CD14-positive monocyte (primary cell): ENCODE data around the gene RNU6-8. TPM values are rescaled to one million over a fixed set of nuclear protein-coding genes. Genes with fewer than 3 reads are reported as not detected.

Experiments used
- DNase-seq, 3 donors: peaks; one replicate each; pipeline ENCODE4 v3.0.0-alpha.2; 2011 to 2022
- H2AFZ ChIP-seq: 2 replicates; pipeline ENCODE4 v1.6.0; 2012; ENCODE audit warnings: mild to moderate bottlenecking, low read depth, low read length, inconsistent platforms; ENCODE audit not compliant: insufficient read depth, poor library complexity, severe bottlenecking
- H3K27ac ChIP-seq, 2 donors: 1 replicate in 1 of 2; 2 replicates in 1 of 2; pipeline ENCODE4 v1.5.1; 2012 to 2013; ENCODE audit warnings: low read length in 2 of 2, control low read depth in 1 of 2, inconsistent platforms in 1 of 2, low read depth in 1 of 2, mild to moderate bottlenecking in 1 of 2
- H3K27me3 ChIP-seq, 2 donors: one replicate each; pipeline versions ENCODE4 v1.6.0 to v1.6.1; 2011 to 2013; ENCODE audit warnings: low read length in 2 of 2; ENCODE audit not compliant: control insufficient read depth in 2 of 2, insufficient read depth in 2 of 2
- H3K36me3 ChIP-seq, 2 donors: replicated peaks in 1 of 2; 1 replicate in 1 of 2; 2 replicates in 1 of 2; pipeline versions ENCODE4 v1.5.1 to v1.6.1; 2012 to 2013; ENCODE audit warnings: low read length in 2 of 2, control low read depth in 1 of 2, inconsistent platforms in 1 of 2, mild to moderate bottlenecking in 1 of 2; ENCODE audit not compliant: insufficient read depth in 2 of 2, control insufficient read depth in 1 of 2
- H3K4me1 ChIP-seq, 2 donors: 1 replicate in 1 of 2; 2 replicates in 1 of 2; pipeline versions ENCODE4 v1.5.1 to v1.6.1; 2012 to 2013; ENCODE audit warnings: low read length in 2 of 2, control low read depth in 1 of 2, inconsistent platforms in 1 of 2, mild to moderate bottlenecking in 1 of 2, moderate library complexity in 1 of 2; ENCODE audit not compliant: insufficient read depth in 2 of 2, control insufficient read depth in 1 of 2
- H3K4me2 ChIP-seq: replicated peaks from 2 replicates; pipeline ENCODE3; 2012; ENCODE audit warnings: low read length, moderate library complexity, mild to moderate bottlenecking; ENCODE audit not compliant: poor library complexity, severe bottlenecking; ENCODE audit errors: extremely low read depth
- H3K4me3 ChIP-seq, 3 experiments: fragments of 200-600 bp in 1 of 3; sonication (generic) in 1 of 3; replicated peaks in 1 of 3; 1 replicate in 2 of 3; 2 replicates in 1 of 3; pipeline ENCODE4 v1.5.1; 2011 to 2013; ENCODE audit warnings: low read length in 3 of 3, mild to moderate bottlenecking in 3 of 3, control low read depth in 2 of 3, low read depth in 2 of 3, inconsistent platforms in 1 of 3, moderate library complexity in 1 of 3
- H3K79me2 ChIP-seq: 2 replicates; pipeline ENCODE4 v1.6.0; 2012; ENCODE audit warnings: mild to moderate bottlenecking, control low read depth, inconsistent platforms, low read length, moderate library complexity; ENCODE audit not compliant: insufficient read depth
- H3K9ac ChIP-seq: 2 replicates; pipeline ENCODE4 v1.6.0; 2017; ENCODE audit warnings: low read length, mild to moderate bottlenecking; ENCODE audit not compliant: insufficient read depth, poor library complexity, severe bottlenecking
- H3K9me3 ChIP-seq, 2 donors: replicated peaks in 1 of 2; 1 replicate in 1 of 2; 2 replicates in 1 of 2; pipeline versions ENCODE4 v1.5.1 to v1.6.1; 2012 to 2013; ENCODE audit warnings: low read length in 2 of 2, control low read depth in 1 of 2; ENCODE audit not compliant: control insufficient read depth in 1 of 2, insufficient read depth in 1 of 2
- H4K20me1 ChIP-seq: 2 replicates; pipeline ENCODE4 v1.6.0; 2012; ENCODE audit warnings: mild to moderate bottlenecking, low read length, control low read depth, moderate library complexity; ENCODE audit not compliant: insufficient read depth
- H3K27ac Mint-ChIP-seq, 7 donors: one replicate each; pipeline ENCODE4 v1.8.0; 2020; ENCODE audit warnings: mild to moderate bottlenecking in 7 of 7, mixed read lengths in 7 of 7, moderate library complexity in 6 of 7, inconsistent platforms in 2 of 7
- H3K27me3 Mint-ChIP-seq, 3 donors: one replicate each; pipeline ENCODE4 v1.8.0; 2021 to 2022; ENCODE audit warnings: low read depth in 3 of 3, mild to moderate bottlenecking in 3 of 3, mixed read lengths in 3 of 3, moderate library complexity in 3 of 3, inconsistent platforms in 1 of 3
- H3K36me3 Mint-ChIP-seq, 2 donors: one replicate each; pipeline ENCODE4 v1.8.0; 2020; ENCODE audit warnings: mixed read lengths in 2 of 2, inconsistent platforms in 1 of 2, mild to moderate bottlenecking in 1 of 2
- H3K4me1 Mint-ChIP-seq: one replicate; pipeline ENCODE4 v1.8.0; 2020; ENCODE audit warnings: mild to moderate bottlenecking, mixed read lengths
- H3K4me3 Mint-ChIP-seq, 2 donors: one replicate each; pipeline ENCODE4 v1.8.0; 2020; ENCODE audit warnings: mild to moderate bottlenecking in 2 of 2, mixed read lengths in 2 of 2, moderate library complexity in 1 of 2
- H3K9me3 Mint-ChIP-seq, 7 donors: one replicate each; pipeline ENCODE4 v1.8.0; 2020 to 2022; ENCODE audit warnings: mixed read lengths in 7 of 7, mild to moderate bottlenecking in 6 of 7, moderate library complexity in 6 of 7, inconsistent platforms in 2 of 7
- CTCF ChIP-seq: fragments of 200-600 bp; IDR thresholded peaks from one replicate; pipeline ENCODE4 v1.8.0; 2022; ENCODE audit warnings: antibody characterized with exemption, mild to moderate bottlenecking
- WGBS: methylation state at CpG from one replicate; pipeline ENCODE4 v1.1.5; 2013; ENCODE audit warnings: missing lambda C conversion rate; ENCODE audit not compliant: insufficient coverage; 5-methylcytosine and 5-hydroxymethylcytosine counted together
- intact Hi-C, 2 donors: fragments of 100-400 bp; cut with micrococcal nuclease; formaldehyde crosslinking; loops; one replicate each; pipeline versions ENCODE4 v1.15.0 to v1.15.1; 2023
- polyA plus RNA-seq, 3 donors: library from polyadenylated mRNA; depleted of rRNA in 1 of 3; unstranded in 2 of 3; stranded (reverse) in 1 of 3; fragments of 300-500 nt in 2 of 3; fragments of >200 nt in 1 of 3; fragmentation: Illumina TruSeq in 2 of 3; gene quantifications; 1 replicate in 2 of 3; 2 replicates in 1 of 3; pipeline ENCODE4 v1.2.3, GENCODE V29; 2012 to 2021
- small RNA-seq: library from RNA; depleted of rRNA; stranded (forward); fragments of <200 nt; gene quantifications from one replicate; pipeline ENCODE3, GENCODE V24; 2012; ENCODE audit warnings: low read depth; ENCODE audit not compliant: insufficient read length

RNU6-8 gene
- polyA plus RNA-seq, 3 donors = not detected

DNA sequence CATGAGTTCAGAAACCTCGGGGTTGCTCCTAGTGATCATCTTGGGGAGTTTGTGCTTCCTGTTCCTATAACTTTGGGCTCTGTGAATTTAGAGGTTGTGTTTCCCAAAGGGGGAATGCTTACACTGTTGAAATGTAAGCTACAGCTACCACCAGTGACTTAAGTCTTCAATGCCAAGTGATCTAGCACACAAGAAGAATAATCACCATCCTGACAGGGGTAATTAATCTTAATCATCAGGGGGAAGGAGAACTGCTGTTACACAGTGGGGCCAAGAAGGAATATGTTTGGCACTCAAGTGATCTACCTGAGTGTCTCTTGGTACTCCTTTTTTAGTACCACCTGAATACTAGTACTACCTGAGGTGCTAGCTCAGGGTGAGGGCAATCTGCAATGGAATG, 36.1 kb downstream of the RNU6-8 start:
- intact Hi-C loops = no loop called here
- Mint-ChIP-seq H3K4me3 (no peak overlapping the region), H3K27me3 (no peaks in the 10 kb centered on the region), H3K9me3 (peaks cover 0 to 5% (median 0%) of the 10 kb centered on the region in 7 donors), H3K36me3 (no peaks in the 10 kb centered on the region), H3K4me1 (no peaks in the 10 kb centered on the region), H3K27ac (no peak overlapping the region)
- no peak overlapping the region for H3K4me3 ChIP-seq
- no CpG with 5 or more reads among the region's 1 CpG for WGBS
- no peak overlapping the region for H3K4me2 ChIP-seq
- H3K27ac ChIP-seq = no peak overlapping the region
- H3K36me3 ChIP-seq = no peaks in the 10 kb centered on the region
- H4K20me1 ChIP-seq = no peaks in the 10 kb centered on the region
- H3K9ac ChIP-seq = no peak overlapping the region
- H2AFZ ChIP-seq = no peak overlapping the region
- DNase-seq = no peak
- no peaks in the 10 kb centered on the region for H3K4me1 ChIP-seq
- H3K27me3 ChIP-seq = no peaks in the 10 kb centered on the region
- TF ChIP-seq CTCF = no peak
- no peaks in the 10 kb centered on the region for H3K79me2 ChIP-seq
- no peaks in the 10 kb centered on the region for H3K9me3 ChIP-seq

- DNase-seq = no peak
- H3K4me3 Mint-ChIP-seq = no peak overlapping the region
- H3K27ac Mint-ChIP-seq = no peak overlapping the region
- Histone ChIP-seq H3K27me3 (no peaks in the 10 kb centered on the region), H2AFZ (no peak overlapping the region), H3K79me2 (no peaks in the 10 kb centered on the region), H3K4me1 (no peaks in the 10 kb centered on the region), H3K36me3 (no peaks in the 10 kb centered on the region), H3K4me2 (no peak overlapping the region), H4K20me1 (no peaks in the 10 kb centered on the region), H3K9me3 (no peaks in the 10 kb centered on the region), H3K4me3 (no peak overlapping the region), H3K9ac (no peak overlapping the region), H3K27ac (no peak overlapping the region)
- no peak for TF ChIP-seq CTCF
- no CpG with 5 or more reads among the region's 2 CpGs for WGBS
- intact Hi-C loops = no loop called here
- H3K27me3 Mint-ChIP-seq = no peaks in the 10 kb centered on the region
- no peaks in the 10 kb centered on the region for H3K36me3 Mint-ChIP-seq
- peaks cover 0 to 5% (median 0%) of the 10 kb centered on the region in 7 donors for H3K9me3 Mint-ChIP-seq
- no peaks in the 10 kb centered on the region for H3K4me1 Mint-ChIP-seq
Observed at GRCh38 chr14:32166029-32166428, 37.0 kb downstream of the RNU6-8 start.

Small RNAs within 50 kb of the gene (small RNA-seq; reads per million reads assigned to genes)
- gene RNU6-7 (not detected), gene RNU6-8 (0.71 reads per million)

Other genes with a start within 250 kb of the RNU6-8 start
- gene ARHGAP5, start 126.0 kb downstream of the RNU6-8 start, polyA plus RNA-seq = 1 to 10 TPM; 2.5 to 6.3 (median 4.3) TPM
- not detected for gene RNU6-7, start 1.2 kb downstream of the RNU6-8 start, polyA plus RNA-seq
- gene AKAP6, start 126.0 kb upstream of the RNU6-8 start, polyA plus RNA-seq = not detected